Karpas-422 (cell line): Measurements from ENCODE around the gene MAGI2. TPM values are rescaled to one million over a fixed set of nuclear protein-coding genes. Genes with fewer than 3 reads are reported as not detected.

Experiments used
- DNase-seq: peaks from one replicate; pipeline ENCODE4 v3.0.0-alpha.2; 2015
- H2AFZ ChIP-seq: fragments of 200-600 bp; sonication (generic); 2 replicates; pipeline ENCODE4 v1.6.1; 2014; ENCODE audit warnings: antibody characterized with exemption, low read length, mixed read lengths
- H3K27ac ChIP-seq: fragments of 200-600 bp; sonication (generic); 2 replicates; pipeline ENCODE4 v1.5.1; 2014; ENCODE audit warnings: mild to moderate bottlenecking, low read length, moderate library complexity
- H3K27me3 ChIP-seq: fragments of 200-600 bp; sonication (generic); 2 replicates; pipeline ENCODE4 v1.6.1; 2014; ENCODE audit warnings: low read length, mixed read lengths
- H3K36me3 ChIP-seq: fragments of 200-600 bp; sonication (generic); 2 replicates; pipeline ENCODE4 v1.6.1; 2014; ENCODE audit warnings: low read length, mixed read lengths; ENCODE audit not compliant: insufficient read depth
- H3K4me1 ChIP-seq: fragments of 200-600 bp; sonication (generic); 2 replicates; pipeline ENCODE4 v1.6.1; 2014; ENCODE audit warnings: mild to moderate bottlenecking, low read length, mixed read lengths
- H3K4me2 ChIP-seq: fragments of 200-600 bp; sonication (generic); 2 replicates; pipeline ENCODE4 v1.6.1; 2014; ENCODE audit warnings: low read length, low read depth, mild to moderate bottlenecking; ENCODE audit not compliant: poor library complexity, severe bottlenecking
- H3K4me3 ChIP-seq: fragments of 200-600 bp; sonication (generic); 2 replicates; pipeline ENCODE4 v1.5.1; 2014; ENCODE audit warnings: mild to moderate bottlenecking, antibody characterized with exemption, low read length, mixed read lengths
- H3K79me2 ChIP-seq: fragments of 200-600 bp; sonication (generic); 2 replicates; pipeline ENCODE4 v1.6.1; 2014; ENCODE audit warnings: mild to moderate bottlenecking, low read length, mixed read lengths
- H3K9ac ChIP-seq: fragments of 200-600 bp; sonication (generic); 2 replicates; pipeline ENCODE4 v1.6.0; 2014; ENCODE audit warnings: low read length
- H3K9me2 ChIP-seq: fragments of 200-600 bp; sonication (generic), shearing (Covaris generic); replicated peaks from 2 replicates; pipeline ENCODE4 v1.6.0; 2014; ENCODE audit warnings: mild to moderate bottlenecking, low read length, moderate library complexity; ENCODE audit not compliant: insufficient read depth
- H3K9me3 ChIP-seq: fragments of 300-700, 200-600 bp; sonication (generic); 2 replicates; pipeline ENCODE4 v1.6.1; 2014; ENCODE audit warnings: low read length, mixed read lengths
- H4K20me1 ChIP-seq: fragments of 200-600 bp; sonication (generic); 2 replicates; pipeline ENCODE4 v1.6.1; 2014; ENCODE audit warnings: mild to moderate bottlenecking, antibody characterized with exemption, low read length, low read depth; ENCODE audit not compliant: insufficient read depth
- total RNA-seq: library from RNA; depleted of rRNA; stranded (reverse); fragments of >200 nt; shearing (Covaris generic); gene quantifications from 2 replicates; pipeline ENCODE4 v1.2.3, GENCODE V29; 2014; ENCODE audit warnings: low replicate concordance

The MAGI2 gene
- total RNA-seq, 1 experiment from 2014 or later, result 0.93 TPM

- Histone ChIP-seq H3K27ac (no peak overlapping the region), H3K36me3 (no peaks in the 10 kb centered on the region), H3K9ac (no peak overlapping the region), H4K20me1 (no peaks in the 10 kb centered on the region), H3K9me2 (no peaks in the 10 kb centered on the region), H3K4me3 (no peak overlapping the region), H3K4me2 (no peak overlapping the region), H3K9me3 (no peaks in the 10 kb centered on the region), H3K27me3 (no peaks in the 10 kb centered on the region), H3K79me2 (no peaks in the 10 kb centered on the region), H3K4me1 (no peaks in the 10 kb centered on the region), H2AFZ (no peak overlapping the region)
- no peak for DNase-seq
Measured at GRCh38 chr7:78499283-78499682, 954.2 kb downstream of the MAGI2 start.

GRCh38 chr7:78497728-78498427 is 955.6 kb downstream of the MAGI2 start:
- Histone ChIP-seq H3K4me1 (no peaks in the 10 kb centered on the region), H4K20me1 (no peaks in the 10 kb centered on the region), H3K36me3 (no peaks in the 10 kb centered on the region), H3K4me3 (no peak overlapping the region), H3K79me2 (no peaks in the 10 kb centered on the region), H2AFZ (no peak overlapping the region), H3K9me2 (no peaks in the 10 kb centered on the region), H3K9ac (no peak overlapping the region), H3K27ac (no peak overlapping the region), H3K9me3 (no peaks in the 10 kb centered on the region), H3K4me2 (no peak overlapping the region), H3K27me3 (no peaks in the 10 kb centered on the region)
- no peak for DNase-seq

GRCh38 chr7:78496096-78496630 is 957.3 kb downstream of the MAGI2 start:
- Histone ChIP-seq H3K9me2 (no peaks in the 10 kb centered on the region), H2AFZ (no peak overlapping the region), H3K79me2 (no peaks in the 10 kb centered on the region), H3K4me2 (no peak overlapping the region), H3K9ac (no peak overlapping the region), H3K27me3 (no peaks in the 10 kb centered on the region), H3K27ac (no peak overlapping the region), H3K4me3 (no peak overlapping the region), H3K4me1 (no peaks in the 10 kb centered on the region), H3K9me3 (no peaks in the 10 kb centered on the region), H4K20me1 (no peaks in the 10 kb centered on the region), H3K36me3 (no peaks in the 10 kb centered on the region)
- DNase-seq, result no peak

DNA sequence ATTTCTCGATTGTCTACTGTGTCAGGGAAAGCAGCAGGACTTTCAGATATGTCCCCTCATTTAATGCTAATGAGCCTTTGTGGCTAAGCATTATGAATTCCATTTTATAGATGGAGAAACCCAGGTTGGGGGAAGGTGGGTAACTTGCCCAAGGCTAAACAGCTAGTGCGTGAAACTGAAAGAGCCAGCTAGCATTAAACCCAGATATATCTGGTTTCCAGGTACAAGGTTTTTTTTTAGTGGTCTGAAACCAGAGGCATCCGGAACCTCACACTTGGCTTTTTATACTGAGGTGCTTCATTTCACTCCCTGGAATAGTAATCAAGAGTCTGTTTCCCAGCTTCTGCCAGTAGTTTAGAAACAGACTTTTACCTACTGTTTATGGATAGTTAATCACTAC is 960.1 kb downstream of the MAGI2 start:
- no peaks in the 10 kb centered on the region for H3K4me1 ChIP-seq
- H4K20me1 ChIP-seq, result no peaks in the 10 kb centered on the region
- H3K36me3 ChIP-seq, result no peaks in the 10 kb centered on the region
- H3K4me2 ChIP-seq, result no peak overlapping the region
- H3K27ac ChIP-seq, result no peak overlapping the region
- H3K9me3 ChIP-seq, result no peaks in the 10 kb centered on the region
- H3K79me2 ChIP-seq, result no peaks in the 10 kb centered on the region
- no peak overlapping the region for H3K9ac ChIP-seq
- no peaks in the 10 kb centered on the region for H3K27me3 ChIP-seq
- H3K4me3 ChIP-seq, result no peak overlapping the region
- H2AFZ ChIP-seq, result no peak overlapping the region
- no peaks in the 10 kb centered on the region for H3K9me2 ChIP-seq
- no peak for DNase-seq

- DNase-seq, result no peak
- no peaks in the 10 kb centered on the region for H3K9me2 ChIP-seq
- H3K36me3 ChIP-seq, result no peaks in the 10 kb centered on the region
- H3K9me3 ChIP-seq, result no peaks in the 10 kb centered on the region
- H3K9ac ChIP-seq, result no peak overlapping the region
- H3K4me1 ChIP-seq, result no peaks in the 10 kb centered on the region
- no peak overlapping the region for H2AFZ ChIP-seq
- no peak overlapping the region for H3K4me3 ChIP-seq
- H3K4me2 ChIP-seq, result no peak overlapping the region
- no peaks in the 10 kb centered on the region for H3K79me2 ChIP-seq
- H4K20me1 ChIP-seq, result no peaks in the 10 kb centered on the region
- H3K27me3 ChIP-seq, result no peaks in the 10 kb centered on the region
- H3K27ac ChIP-seq, result no peak overlapping the region
Measured at GRCh38 chr7:78492146-78492545, 961.3 kb downstream of the MAGI2 start.

GRCh38 chr7:78490524-78490923 is 962.9 kb downstream of the MAGI2 start:
- Histone ChIP-seq H3K9me3 (no peaks in the 10 kb centered on the region), H3K9ac (no peak overlapping the region), H3K27ac (no peak overlapping the region), H3K27me3 (no peaks in the 10 kb centered on the region), H2AFZ (no peak overlapping the region), H3K79me2 (no peaks in the 10 kb centered on the region), H3K9me2 (no peaks in the 10 kb centered on the region), H3K36me3 (no peaks in the 10 kb centered on the region), H3K4me3 (no peak overlapping the region), H3K4me2 (no peak overlapping the region), H4K20me1 (no peaks in the 10 kb centered on the region), H3K4me1 (no peaks in the 10 kb centered on the region)
- DNase-seq, result no peak

GRCh38 chr7:78489476-78490240 is 963.8 kb downstream of the MAGI2 start:
- Histone ChIP-seq H3K9me2 (no peaks in the 10 kb centered on the region), H2AFZ (no peak overlapping the region), H4K20me1 (no peaks in the 10 kb centered on the region), H3K4me1 (no peaks in the 10 kb centered on the region), H3K9me3 (no peaks in the 10 kb centered on the region), H3K4me3 (no peak overlapping the region), H3K79me2 (no peaks in the 10 kb centered on the region), H3K9ac (no peak overlapping the region), H3K27ac (no peak overlapping the region), H3K36me3 (no peaks in the 10 kb centered on the region), H3K4me2 (no peak overlapping the region), H3K27me3 (no peaks in the 10 kb centered on the region)
- no peak for DNase-seq

DNA sequence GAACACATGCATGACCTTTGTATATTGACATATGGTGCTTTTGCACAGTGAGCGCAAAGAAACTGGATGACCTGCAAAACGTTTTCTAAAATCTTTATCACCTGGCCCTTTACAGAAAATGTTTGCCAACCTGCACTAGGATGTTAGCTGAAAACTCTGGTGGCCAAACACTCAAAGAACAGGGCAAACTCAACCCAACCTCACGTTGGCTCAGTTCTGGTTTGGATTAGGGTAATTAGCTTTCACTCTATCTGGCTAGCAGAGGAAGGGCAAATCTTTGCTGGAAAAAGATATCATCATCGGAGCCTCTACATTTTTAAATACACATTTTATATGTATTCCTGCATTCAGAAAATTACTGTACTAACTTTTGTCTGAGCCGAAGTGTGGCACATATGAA is 966.0 kb downstream of the MAGI2 start:
- no peaks in the 10 kb centered on the region for H4K20me1 ChIP-seq
- H3K4me3 ChIP-seq, result no peak overlapping the region
- H3K27ac ChIP-seq, result no peak overlapping the region
- DNase-seq, result no peak
- no peaks in the 10 kb centered on the region for H3K9me2 ChIP-seq
- H3K4me2 ChIP-seq, result no peak overlapping the region
- H2AFZ ChIP-seq, result no peak overlapping the region
- H3K9ac ChIP-seq, result no peak overlapping the region
- H3K27me3 ChIP-seq, result no peaks in the 10 kb centered on the region
- H3K9me3 ChIP-seq, result no peaks in the 10 kb centered on the region
- no peaks in the 10 kb centered on the region for H3K36me3 ChIP-seq
- no peaks in the 10 kb centered on the region for H3K79me2 ChIP-seq
- H3K4me1 ChIP-seq, result no peaks in the 10 kb centered on the region
